Neural progenitor cell (in vitro differentiated cells): Measurements from ENCODE around the gene PLEKHG2. TPM values are rescaled to one million over a fixed set of nuclear protein-coding genes. Genes with fewer than 3 reads are reported as not detected.
A peak's percentile ranks its signal among the peaks of the same experiment; 100 is the strongest.

Experiments
- DNase-seq: peaks from one replicate; pipeline ENCODE4 v3.0.0-alpha.2; 2016; ENCODE audit warnings: low spot score
- H2AFZ ChIP-seq: fragments of 200-600 bp; sonication (generic); replicated peaks from 2 replicates; pipeline ENCODE4 v1.6.1; 2016; ENCODE audit warnings: antibody characterized with exemption
- H3F3A ChIP-seq: fragments of 200-600 bp; sonication (generic); 2 replicates; pipeline ENCODE4 v1.6.1; 2016; ENCODE audit warnings: antibody characterized with exemption, low read depth
- H3K27ac ChIP-seq: fragments of 200-600 bp; sonication (generic); 2 replicates; pipeline ENCODE4 v1.5.1; 2016; ENCODE audit warnings: mild to moderate bottlenecking
- H3K27me3 ChIP-seq: fragments of 200-600 bp; sonication (generic); 2 replicates; pipeline ENCODE4 v1.6.1; 2016; ENCODE audit warnings: mild to moderate bottlenecking, moderate library complexity
- H3K36me3 ChIP-seq: fragments of 200-600 bp; sonication (generic); 2 replicates; pipeline ENCODE4 v1.5.1; 2016
- H3K4me1 ChIP-seq: fragments of 200-600 bp; sonication (generic); 2 replicates; pipeline ENCODE4 v1.6.1; 2016; ENCODE audit warnings: mixed run types
- H3K4me2 ChIP-seq: fragments of 200-600 bp; sonication (generic); 2 replicates; pipeline ENCODE4 v1.6.1; 2016
- H3K4me3 ChIP-seq: fragments of 200-600 bp; sonication (generic); 2 replicates; pipeline ENCODE4 v1.5.1; 2016
- H3K79me2 ChIP-seq: fragments of 200-600 bp; sonication (generic); 2 replicates; pipeline ENCODE4 v1.6.1; 2016; ENCODE audit warnings: low read depth
- H3K9ac ChIP-seq: fragments of 200-600 bp; sonication (generic); 2 replicates; pipeline ENCODE4 v1.6.1; 2016
- H3K9me3 ChIP-seq: fragments of 200-600 bp; sonication (generic); 2 replicates; pipeline ENCODE4 v1.5.1; 2016; ENCODE audit warnings: low read depth
- H4K20me1 ChIP-seq: fragments of 200-600 bp; sonication (generic); 2 replicates; pipeline ENCODE4 v1.6.1; 2016; ENCODE audit warnings: low read depth
- H3K27ac Mint-ChIP-seq: 3 replicates; pipeline ENCODE4 v1.8.0; 2021; ENCODE audit warnings: mixed read lengths
- H3K27me3 Mint-ChIP-seq: 2 replicates; pipeline ENCODE4 v1.8.0; 2022; ENCODE audit warnings: low read depth, mild to moderate bottlenecking, inconsistent platforms, moderate library complexity, mixed read lengths; ENCODE audit not compliant: insufficient read depth
- H3K36me3 Mint-ChIP-seq: 3 replicates; pipeline ENCODE4 v1.8.0; 2021; ENCODE audit warnings: mixed read lengths
- H3K4me1 Mint-ChIP-seq: 3 replicates; pipeline ENCODE4 v1.8.0; 2021; ENCODE audit warnings: mixed read lengths
- H3K4me3 Mint-ChIP-seq: 3 replicates; pipeline ENCODE4 v1.8.0; 2021; ENCODE audit warnings: mild to moderate bottlenecking, moderate library complexity, mixed read lengths
- H3K9me3 Mint-ChIP-seq: 3 replicates; pipeline ENCODE4 v1.8.0; 2020; ENCODE audit warnings: mixed read lengths
- EZH2 ChIP-seq: fragments of 200-600 bp; sonication (generic); IDR thresholded peaks from 2 replicates; pipeline ENCODE4 v1.6.1; 2017; ENCODE audit warnings: antibody characterized with exemption, mild to moderate bottlenecking, moderate library complexity
- EZH2phosphoT487 ChIP-seq: fragments of 200-600 bp; sonication (generic); IDR thresholded peaks from 2 replicates; pipeline ENCODE4 v1.6.1; 2017; ENCODE audit warnings: antibody characterized with exemption
- total RNA-seq: library from RNA; depleted of rRNA; stranded (reverse); fragments of >200 nt; gene quantifications from 2 replicates; pipeline ENCODE4 v1.2.3, GENCODE V29; 2015; ENCODE audit warnings: low replicate concordance
- TF ChIP-seq, protein P1 (sequence below): fragments of 200-600 bp; sonication (generic); IDR thresholded peaks from 2 replicates; pipeline ENCODE4 v1.5.1; 2017; ENCODE audit warnings: antibody characterized with exemption, mild to moderate bottlenecking

PLEKHG2 gene
- total RNA-seq, 1 donor from 2014 or later, result 10.7 TPM

DNA sequence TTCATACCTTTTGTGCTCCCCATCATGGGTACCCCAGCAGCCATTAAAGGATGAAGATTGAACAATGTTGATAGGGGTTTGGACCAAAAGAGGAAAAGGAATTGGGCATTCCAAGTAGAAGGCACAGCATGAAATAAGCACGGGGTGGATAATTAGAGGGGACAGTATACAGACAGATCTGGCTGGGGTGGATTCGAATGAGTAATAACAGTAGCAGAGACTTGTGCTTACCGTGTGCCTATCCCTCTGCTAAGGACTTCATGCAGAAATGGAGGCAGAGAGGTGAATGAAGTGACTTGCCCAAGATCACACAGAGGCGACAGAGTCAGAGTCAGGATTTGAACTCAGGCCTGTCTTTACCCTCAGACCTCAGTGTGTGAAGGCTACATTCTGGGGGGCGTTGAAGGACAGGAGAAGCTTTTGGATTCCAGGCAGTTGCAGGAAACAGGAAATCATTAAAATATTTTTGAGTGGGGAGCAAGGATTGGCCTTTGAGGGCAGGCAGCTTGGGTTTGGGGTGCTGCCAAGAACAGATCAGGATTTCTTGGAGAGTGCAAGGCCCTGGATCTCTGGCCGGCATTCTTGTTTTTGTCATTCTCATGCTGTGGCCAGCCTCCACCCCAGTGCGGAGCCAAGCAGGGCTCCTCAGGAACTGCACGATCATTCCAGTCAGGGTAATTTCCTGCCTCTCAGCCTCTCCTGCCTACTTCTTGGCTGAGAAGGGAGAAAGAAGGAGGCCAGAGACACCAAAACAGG is 40.2 kb upstream of the PLEKHG2 start:
- H3K36me3 Mint-ChIP-seq, result peaks cover 38% of the 10 kb centered on the region
- Histone ChIP-seq H3K27me3 (no peaks in the 10 kb centered on the region), H3K27ac (no peak overlapping the region), H3K9ac (no peak overlapping the region), H3K79me2 (no peaks in the 10 kb centered on the region), H3K36me3 (no peaks in the 10 kb centered on the region), H4K20me1 (peaks cover 22% of the 10 kb centered on the region), H2AFZ (no peak overlapping the region), H3K9me3 (no peaks in the 10 kb centered on the region), H3F3A (no peaks in the 10 kb centered on the region), H3K4me3 (no peak overlapping the region), H3K4me1 (no peaks in the 10 kb centered on the region), H3K4me2 (no peak overlapping the region)
- H3K4me1 Mint-ChIP-seq, result no peaks in the 10 kb centered on the region
- no peak overlapping the region for H3K4me3 Mint-ChIP-seq
- no peaks in the 10 kb centered on the region for H3K27me3 Mint-ChIP-seq
- H3K9me3 Mint-ChIP-seq, result no peaks in the 10 kb centered on the region
- TF ChIP-seq, protein P1, sequence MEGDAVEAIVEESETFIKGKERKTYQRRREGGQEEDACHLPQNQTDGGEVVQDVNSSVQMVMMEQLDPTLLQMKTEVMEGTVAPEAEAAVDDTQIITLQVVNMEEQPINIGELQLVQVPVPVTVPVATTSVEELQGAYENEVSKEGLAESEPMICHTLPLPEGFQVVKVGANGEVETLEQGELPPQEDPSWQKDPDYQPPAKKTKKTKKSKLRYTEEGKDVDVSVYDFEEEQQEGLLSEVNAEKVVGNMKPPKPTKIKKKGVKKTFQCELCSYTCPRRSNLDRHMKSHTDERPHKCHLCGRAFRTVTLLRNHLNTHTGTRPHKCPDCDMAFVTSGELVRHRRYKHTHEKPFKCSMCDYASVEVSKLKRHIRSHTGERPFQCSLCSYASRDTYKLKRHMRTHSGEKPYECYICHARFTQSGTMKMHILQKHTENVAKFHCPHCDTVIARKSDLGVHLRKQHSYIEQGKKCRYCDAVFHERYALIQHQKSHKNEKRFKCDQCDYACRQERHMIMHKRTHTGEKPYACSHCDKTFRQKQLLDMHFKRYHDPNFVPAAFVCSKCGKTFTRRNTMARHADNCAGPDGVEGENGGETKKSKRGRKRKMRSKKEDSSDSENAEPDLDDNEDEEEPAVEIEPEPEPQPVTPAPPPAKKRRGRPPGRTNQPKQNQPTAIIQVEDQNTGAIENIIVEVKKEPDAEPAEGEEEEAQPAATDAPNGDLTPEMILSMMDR, result no peak
- no peak for TF ChIP-seq EZH2phosphoT487
- TF ChIP-seq EZH2, result no peak
- DNase-seq, result no peak
- H3K27ac Mint-ChIP-seq, result no peak overlapping the region

DNA sequence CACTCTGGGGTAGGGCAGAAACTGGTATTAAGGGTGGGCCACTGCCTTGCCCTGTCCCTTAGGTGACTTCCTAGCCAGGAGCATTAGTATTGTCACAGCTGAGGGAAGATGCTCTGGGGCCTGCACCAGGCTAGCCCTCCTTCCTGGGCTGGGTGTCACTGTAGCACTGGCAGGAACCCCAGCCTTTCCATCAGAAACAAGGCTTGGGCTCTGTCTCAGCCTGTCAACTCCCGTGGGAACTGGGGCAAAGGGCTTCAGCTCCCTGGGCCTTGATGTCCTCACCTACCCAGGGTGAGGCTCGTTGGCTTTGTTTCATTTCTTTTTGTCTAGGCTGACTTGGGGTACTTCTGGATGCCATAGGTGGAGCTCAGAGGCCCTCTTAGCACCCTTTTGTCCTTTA is 39.5 kb upstream of the PLEKHG2 start:
- Mint-ChIP-seq H3K9me3 (no peaks in the 10 kb centered on the region), H3K4me3 (no peak overlapping the region), H3K27me3 (no peaks in the 10 kb centered on the region), H3K27ac (peak overlapping the region; percentile 11), H3K36me3 (peaks cover 41% of the 10 kb centered on the region), H3K4me1 (no peaks in the 10 kb centered on the region)
- no peak for TF ChIP-seq EZH2
- TF ChIP-seq EZH2phosphoT487, result no peak
- TF ChIP-seq, protein P1, result no peak
- no peak overlapping the region for H3K9ac ChIP-seq
- peaks cover 22% of the 10 kb centered on the region for H4K20me1 ChIP-seq
- H3K27ac ChIP-seq, result no peak overlapping the region
- H3K4me3 ChIP-seq, result no peak overlapping the region
- no peaks in the 10 kb centered on the region for H3K36me3 ChIP-seq
- H3K27me3 ChIP-seq, result no peaks in the 10 kb centered on the region
- no peaks in the 10 kb centered on the region for H3K4me1 ChIP-seq
- no peak overlapping the region for H2AFZ ChIP-seq
- no peaks in the 10 kb centered on the region for H3K79me2 ChIP-seq
- no peak overlapping the region for H3K4me2 ChIP-seq
- no peak for DNase-seq
- no peaks in the 10 kb centered on the region for H3F3A ChIP-seq
- H3K9me3 ChIP-seq, result no peaks in the 10 kb centered on the region

DNA sequence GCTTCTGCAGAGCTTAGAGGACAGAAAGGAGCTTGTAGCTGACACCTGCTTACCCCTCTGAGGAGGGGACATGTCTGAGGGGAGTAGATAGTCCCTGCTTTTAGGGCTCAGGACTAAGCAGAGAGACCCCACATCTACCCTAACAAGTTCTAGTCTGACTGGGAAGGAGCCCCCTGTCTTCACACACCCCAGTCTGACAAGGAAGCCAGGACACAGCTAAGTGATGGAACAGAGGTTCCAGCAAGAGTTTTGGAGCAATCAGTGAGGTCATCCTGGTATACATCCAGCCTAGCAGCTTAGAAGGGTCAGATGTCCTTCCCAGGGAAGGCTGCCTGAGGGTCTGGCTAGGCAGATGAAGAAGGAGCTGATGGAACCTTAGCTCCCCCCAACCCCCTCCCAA is 36.5 kb upstream of the PLEKHG2 start:
- no peaks in the 10 kb centered on the region for H3K27me3 ChIP-seq
- H3K4me2 ChIP-seq, result no peak overlapping the region
- no peaks in the 10 kb centered on the region for H3K9me3 ChIP-seq
- no peaks in the 10 kb centered on the region for H3K4me1 Mint-ChIP-seq
- no peak overlapping the region for H3K4me3 ChIP-seq
- H3K36me3 Mint-ChIP-seq, result peaks cover 42% of the 10 kb centered on the region
- H3K4me3 Mint-ChIP-seq, result no peak overlapping the region
- H3K27ac ChIP-seq, result no peak overlapping the region
- no peak overlapping the region for H3K9ac ChIP-seq
- no peak overlapping the region for H2AFZ ChIP-seq
- TF ChIP-seq EZH2phosphoT487, result no peak
- TF ChIP-seq EZH2, result no peak
- TF ChIP-seq, protein P1, result no peak
- no peaks in the 10 kb centered on the region for H3K4me1 ChIP-seq
- H4K20me1 ChIP-seq, result peaks cover 26% of the 10 kb centered on the region
- no peaks in the 10 kb centered on the region for H3K36me3 ChIP-seq
- no peaks in the 10 kb centered on the region for H3K9me3 Mint-ChIP-seq
- no peaks in the 10 kb centered on the region for H3K79me2 ChIP-seq
- H3K27ac Mint-ChIP-seq, result no peak overlapping the region
- no peaks in the 10 kb centered on the region for H3F3A ChIP-seq
- DNase-seq, result no peak
- H3K27me3 Mint-ChIP-seq, result no peaks in the 10 kb centered on the region
